ENCODE measurements around the gene OR52D1.

DNA sequence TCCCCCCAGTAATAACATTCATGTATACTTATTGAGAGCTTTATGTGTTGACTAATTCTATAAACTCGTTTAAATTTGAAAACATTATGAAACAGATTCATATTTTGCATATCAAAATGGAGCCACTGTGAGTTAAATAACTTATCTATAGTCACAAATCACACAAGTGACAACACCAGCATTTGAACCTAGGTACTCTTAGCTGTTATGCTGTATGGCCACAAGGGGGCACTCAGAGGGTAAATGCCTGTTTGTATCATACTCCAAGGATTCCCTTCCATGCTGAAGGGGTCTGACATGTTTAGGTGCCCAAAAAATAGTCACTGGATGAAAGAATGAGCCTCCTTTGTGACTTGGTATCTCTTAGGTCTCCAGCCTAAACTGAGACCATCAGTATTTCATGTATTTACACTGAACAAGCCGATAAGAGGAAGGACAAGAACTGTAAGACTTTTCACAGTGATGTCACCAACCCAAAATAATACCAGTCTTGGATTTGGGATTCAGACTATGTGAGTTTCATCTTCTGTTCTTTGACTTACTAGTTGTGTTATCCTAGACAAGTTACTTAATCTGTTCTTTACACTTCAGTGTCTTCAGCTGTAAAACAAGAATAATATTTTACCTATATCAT, 12.2 kb upstream of the OR52D1 start:
- TF ChIP-seq, protein P1, sequence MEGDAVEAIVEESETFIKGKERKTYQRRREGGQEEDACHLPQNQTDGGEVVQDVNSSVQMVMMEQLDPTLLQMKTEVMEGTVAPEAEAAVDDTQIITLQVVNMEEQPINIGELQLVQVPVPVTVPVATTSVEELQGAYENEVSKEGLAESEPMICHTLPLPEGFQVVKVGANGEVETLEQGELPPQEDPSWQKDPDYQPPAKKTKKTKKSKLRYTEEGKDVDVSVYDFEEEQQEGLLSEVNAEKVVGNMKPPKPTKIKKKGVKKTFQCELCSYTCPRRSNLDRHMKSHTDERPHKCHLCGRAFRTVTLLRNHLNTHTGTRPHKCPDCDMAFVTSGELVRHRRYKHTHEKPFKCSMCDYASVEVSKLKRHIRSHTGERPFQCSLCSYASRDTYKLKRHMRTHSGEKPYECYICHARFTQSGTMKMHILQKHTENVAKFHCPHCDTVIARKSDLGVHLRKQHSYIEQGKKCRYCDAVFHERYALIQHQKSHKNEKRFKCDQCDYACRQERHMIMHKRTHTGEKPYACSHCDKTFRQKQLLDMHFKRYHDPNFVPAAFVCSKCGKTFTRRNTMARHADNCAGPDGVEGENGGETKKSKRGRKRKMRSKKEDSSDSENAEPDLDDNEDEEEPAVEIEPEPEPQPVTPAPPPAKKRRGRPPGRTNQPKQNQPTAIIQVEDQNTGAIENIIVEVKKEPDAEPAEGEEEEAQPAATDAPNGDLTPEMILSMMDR (conservative IDR thresholded peaks at IDR 0.05; ENCODE audit: low read depth, low read length): peak; percentile 75
- TF ChIP-seq CHD1 (IDR thresholded peaks at IDR 0.05; ENCODE audit: low read depth, low read length): no peak
- TF ChIP-seq POLR2A (IDR thresholded peaks at IDR 0.05; ENCODE audit: low read depth, low read length): no peak
- TF ChIP-seq SMC3 (IDR thresholded peaks at IDR 0.05; ENCODE audit: low read depth, low read length): peak; percentile 90
- no peak for TF ChIP-seq MAZ (IDR thresholded peaks at IDR 0.05; ENCODE audit: borderline replicate concordance, low read depth, low read length)
- no peak for TF ChIP-seq CEBPB (IDR thresholded peaks at IDR 0.05; ENCODE audit: low read depth, low read length)
- TF ChIP-seq, protein P2, sequence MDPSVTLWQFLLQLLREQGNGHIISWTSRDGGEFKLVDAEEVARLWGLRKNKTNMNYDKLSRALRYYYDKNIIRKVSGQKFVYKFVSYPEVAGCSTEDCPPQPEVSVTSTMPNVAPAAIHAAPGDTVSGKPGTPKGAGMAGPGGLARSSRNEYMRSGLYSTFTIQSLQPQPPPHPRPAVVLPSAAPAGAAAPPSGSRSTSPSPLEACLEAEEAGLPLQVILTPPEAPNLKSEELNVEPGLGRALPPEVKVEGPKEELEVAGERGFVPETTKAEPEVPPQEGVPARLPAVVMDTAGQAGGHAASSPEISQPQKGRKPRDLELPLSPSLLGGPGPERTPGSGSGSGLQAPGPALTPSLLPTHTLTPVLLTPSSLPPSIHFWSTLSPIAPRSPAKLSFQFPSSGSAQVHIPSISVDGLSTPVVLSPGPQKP (IDR thresholded peaks at IDR 0.05; ENCODE audit: borderline replicate concordance, low read depth, low read length): no peak
- TF ChIP-seq BHLHE40 (IDR thresholded peaks at IDR 0.05; ENCODE audit: low read depth, low read length): no peak
- TF ChIP-seq RFX5 (IDR thresholded peaks at IDR 0.05; ENCODE audit: low read depth, low read length): no peak

Data from IMR-90 (cell line).